T-helper 17 cell (primary cell): ENCODE data around the gene AKAP3. TPM values are rescaled to one million over a fixed set of nuclear protein-coding genes. Genes with fewer than 3 reads are reported as not detected.

ENCODE experiments used
- ATAC-seq: fragments of 150-1000 bp; cut with Tn5 transposase; 2 replicates; pipeline ENCODE4 v1.10.0; 2021; ENCODE audit warnings: mild to moderate bottlenecking, moderate library complexity
- DNase-seq, 3 donors: peaks; one replicate each; pipeline versions ENCODE4 v3.0.0 to v3.0.0-alpha.2; 2020 to 2021
- H3K9me3 ChIP-seq: one replicate; pipeline ENCODE4 v1.7.0; 2013; ENCODE audit warnings: low read length, mild to moderate bottlenecking; ENCODE audit not compliant: control insufficient read depth, poor library complexity, severe bottlenecking
- H3K27ac Mint-ChIP-seq: one replicate; pipeline ENCODE4 v1.8.0; 2022; ENCODE audit warnings: mild to moderate bottlenecking, moderate library complexity, mixed read lengths
- H3K27me3 Mint-ChIP-seq: one replicate; pipeline ENCODE4 v1.8.0; 2022; ENCODE audit warnings: mixed read lengths
- H3K36me3 Mint-ChIP-seq: one replicate; pipeline ENCODE4 v1.8.0; 2022; ENCODE audit warnings: low read depth, mixed read lengths
- H3K4me1 Mint-ChIP-seq: one replicate; pipeline ENCODE4 v1.8.0; 2022; ENCODE audit warnings: mild to moderate bottlenecking, mixed read lengths
- H3K4me3 Mint-ChIP-seq: one replicate; pipeline ENCODE4 v1.8.0; 2022; ENCODE audit warnings: mild to moderate bottlenecking, moderate library complexity, mixed read lengths
- total RNA-seq, 4 donors: library from RNA in 2 of 4; stranded (reverse) in 2 of 4; gene quantifications; one replicate each; pipeline ENCODE4 v1.2.3 and lab custom pipeline; 2022 to 2026

The AKAP3 gene
- total RNA-seq, 2 donors from 2014 or later: 1.6 to 2.6 TPM

DNA sequence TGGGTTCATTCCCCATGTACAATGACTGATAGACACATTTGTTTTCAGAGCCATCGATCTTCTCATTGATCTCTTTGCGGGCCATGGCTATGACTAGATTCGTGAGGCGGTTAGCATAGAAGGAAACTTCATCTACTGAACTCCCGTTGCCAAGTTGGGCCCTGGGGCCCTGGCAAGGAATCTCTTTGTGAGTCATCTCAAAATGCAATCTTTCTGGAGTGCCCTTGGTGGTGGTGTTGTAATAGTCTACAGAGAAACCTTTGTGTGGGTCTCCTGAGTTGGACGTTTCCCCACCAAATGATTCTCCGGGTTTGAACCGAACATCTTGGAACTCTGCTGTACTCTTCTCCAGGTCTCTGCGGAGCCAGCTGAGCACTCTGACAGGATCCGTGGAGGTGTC, 20.4 kb downstream of the AKAP3 start:
- H3K4me1 Mint-ChIP-seq: no peaks in the 10 kb centered on the region
- H3K27ac Mint-ChIP-seq: no peak overlapping the region
- DNase-seq (no peak), ATAC-seq (no peak)
- H3K4me3 Mint-ChIP-seq: no peak overlapping the region
- H3K27me3 Mint-ChIP-seq: peaks cover 14% of the 10 kb centered on the region
- H3K36me3 Mint-ChIP-seq: peaks cover 2% of the 10 kb centered on the region
- no peaks in the 10 kb centered on the region for H3K9me3 ChIP-seq

DNA sequence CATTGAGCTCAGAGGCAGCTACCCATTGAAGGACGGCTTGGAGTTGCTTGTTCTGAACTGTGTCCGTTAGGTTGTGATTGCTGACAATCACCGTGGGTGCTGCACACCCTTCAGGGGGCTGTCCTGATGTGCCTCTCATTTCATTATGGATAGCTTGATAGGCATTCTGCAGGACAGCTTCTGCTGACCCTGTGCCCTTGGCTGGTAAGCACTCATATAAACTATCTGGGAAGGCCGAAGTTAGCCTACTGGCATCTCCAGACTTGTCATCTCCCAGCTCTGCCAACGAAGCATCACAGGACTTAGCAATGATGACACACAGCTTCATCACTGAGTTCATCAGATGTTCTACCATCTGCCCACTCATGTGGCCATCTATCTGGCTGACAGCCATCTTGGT, 22.3 kb downstream of the AKAP3 start:
- DNase-seq: no peak
- Mint-ChIP-seq H3K27me3 (peaks cover 14% of the 10 kb centered on the region), H3K27ac (no peak overlapping the region), H3K4me3 (no peak overlapping the region), H3K36me3 (peaks cover 2% of the 10 kb centered on the region), H3K4me1 (no peaks in the 10 kb centered on the region)
- H3K9me3 ChIP-seq: no peaks in the 10 kb centered on the region
- ATAC-seq: no peak

DNA sequence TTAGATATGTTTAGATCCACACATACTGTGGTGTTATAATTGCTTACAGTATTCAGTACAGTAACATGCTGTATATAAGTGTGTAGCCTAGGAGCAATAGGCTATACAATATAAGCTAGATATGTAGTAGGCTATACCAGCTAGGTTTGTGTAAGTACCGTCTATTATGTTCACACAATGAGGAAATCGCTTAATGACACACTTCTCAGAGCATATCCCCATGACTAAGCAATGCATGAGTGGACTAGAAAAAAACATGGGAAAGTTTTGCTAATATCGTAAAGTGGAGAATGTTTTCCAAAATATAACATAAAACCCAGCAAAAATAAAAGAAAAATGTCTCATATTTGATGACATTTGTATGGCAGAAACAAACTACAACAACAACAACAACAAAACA, 27.3 kb downstream of the AKAP3 start:
- no peaks in the 10 kb centered on the region for H3K36me3 Mint-ChIP-seq
- H3K9me3 ChIP-seq: no peaks in the 10 kb centered on the region
- no peaks in the 10 kb centered on the region for H3K4me1 Mint-ChIP-seq
- H3K4me3 Mint-ChIP-seq: no peak overlapping the region
- H3K27me3 Mint-ChIP-seq: peaks cover 7% of the 10 kb centered on the region
- H3K27ac Mint-ChIP-seq: no peak overlapping the region
- DNase-seq (no peak), ATAC-seq (no peak)

DNA sequence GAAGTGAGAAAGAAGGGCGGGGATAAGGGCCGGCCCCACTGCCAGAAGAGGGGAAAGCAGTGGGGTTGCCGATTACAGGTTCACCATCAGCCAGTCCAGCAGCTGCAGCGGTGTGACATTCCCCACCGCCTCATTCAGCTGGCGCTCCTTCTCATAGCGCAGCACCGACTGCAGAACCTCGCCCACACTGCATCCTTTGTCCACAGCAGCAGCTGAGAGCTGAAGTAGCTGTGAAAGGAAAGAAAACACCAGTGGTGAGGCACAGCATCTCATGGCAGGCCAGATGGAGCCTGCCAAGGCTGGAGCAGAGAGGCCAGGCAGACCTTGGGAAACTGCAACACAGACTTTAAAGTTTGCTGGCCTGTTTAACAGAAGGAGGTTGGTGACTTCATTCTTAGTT, 33.2 kb downstream of the AKAP3 start:
- Mint-ChIP-seq H3K36me3 (peaks cover 10% of the 10 kb centered on the region), H3K27ac (no peak overlapping the region), H3K4me1 (no peaks in the 10 kb centered on the region), H3K27me3 (no peaks in the 10 kb centered on the region), H3K4me3 (no peak overlapping the region)
- no peak for DNase-seq
- no peak for ATAC-seq
- no peaks in the 10 kb centered on the region for H3K9me3 ChIP-seq

DNA sequence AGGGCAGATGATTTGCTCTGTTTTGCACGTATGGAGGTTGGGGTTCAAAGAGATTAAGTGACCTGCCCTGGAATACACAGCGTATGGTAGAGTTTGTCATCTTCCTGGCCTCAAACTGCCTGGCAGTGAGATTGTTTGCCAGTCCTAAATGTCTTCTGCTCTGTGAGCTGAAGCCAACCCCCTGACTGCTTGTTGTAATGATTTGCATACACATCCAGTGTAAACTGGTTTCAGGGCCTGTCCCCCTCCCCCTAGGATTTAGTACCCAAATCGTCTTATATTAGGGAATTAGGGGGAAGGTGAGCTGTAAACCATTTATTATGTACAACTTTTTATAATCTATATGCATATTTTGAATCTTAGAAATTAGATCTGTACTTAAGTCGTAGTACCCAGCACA, 38.4 kb downstream of the AKAP3 start:
- DNase-seq (no peak), ATAC-seq (no peak)
- H3K27ac Mint-ChIP-seq: no peak overlapping the region
- no peaks in the 10 kb centered on the region for H3K27me3 Mint-ChIP-seq
- H3K4me3 Mint-ChIP-seq: no peak overlapping the region
- H3K36me3 Mint-ChIP-seq: peaks cover 10% of the 10 kb centered on the region
- H3K9me3 ChIP-seq: no peaks in the 10 kb centered on the region
- H3K4me1 Mint-ChIP-seq: peaks cover 12% of the 10 kb centered on the region

DNA sequence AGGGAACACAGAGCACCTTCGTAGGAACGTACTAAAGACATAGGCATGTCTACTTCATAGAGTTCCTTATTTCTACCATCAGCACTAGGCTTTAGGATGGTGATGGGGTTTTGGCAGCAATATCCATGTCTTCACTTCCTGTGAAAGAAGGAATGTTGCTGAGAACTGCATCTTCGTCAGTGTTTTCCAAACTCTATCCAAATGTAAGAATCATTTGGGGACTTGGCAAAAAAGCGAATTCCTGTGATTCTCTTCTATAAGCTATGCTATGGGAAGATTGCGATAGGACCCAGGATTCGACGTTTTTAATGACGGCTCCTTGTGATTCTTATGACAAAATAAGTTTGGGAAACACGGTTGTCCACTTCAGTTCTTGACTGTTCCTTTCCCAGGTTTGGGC, 39.8 kb downstream of the AKAP3 start:
- Mint-ChIP-seq H3K36me3 (peaks cover 9% of the 10 kb centered on the region), H3K4me3 (no peak overlapping the region)
- no peaks in the 10 kb centered on the region for H3K9me3 ChIP-seq

DNA sequence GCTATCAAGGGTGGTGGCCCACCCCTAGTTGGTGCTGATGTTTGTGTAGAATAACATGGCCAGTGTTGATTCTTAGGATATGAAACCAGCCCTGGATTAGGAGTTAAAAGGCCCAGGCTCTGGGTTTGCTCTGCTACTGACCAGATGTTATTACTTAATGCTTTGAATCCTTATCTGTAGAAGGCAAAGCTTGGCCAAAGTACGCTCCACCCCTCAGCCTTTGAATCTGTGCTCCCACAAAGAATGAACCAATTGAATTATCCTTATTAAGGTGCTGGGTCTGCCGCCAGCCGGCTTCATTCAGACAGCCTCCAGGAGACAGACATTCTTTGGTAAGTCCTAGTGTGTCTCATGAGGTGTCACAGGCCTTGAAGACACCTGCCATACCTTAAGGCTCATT, 41.8 kb downstream of the AKAP3 start:
- Mint-ChIP-seq H3K36me3 (peaks cover 14% of the 10 kb centered on the region), H3K4me1 (peaks cover 19% of the 10 kb centered on the region), H3K27me3 (peaks cover 20% of the 10 kb centered on the region), H3K27ac (peak overlapping the region; percentile 66), H3K4me3 (no peak overlapping the region)
- DNase-seq (no peak), ATAC-seq (no peak)
- H3K9me3 ChIP-seq: no peaks in the 10 kb centered on the region

More for the DNA sequence above, 39.8 kb downstream of the AKAP3 start:
- ATAC-seq (no peak), DNase-seq (no peak)
- Mint-ChIP-seq H3K27ac (peak overlapping the region; percentile 63), H3K27me3 (peaks cover 4% of the 10 kb centered on the region), H3K4me1 (peaks cover 19% of the 10 kb centered on the region)

DNA sequence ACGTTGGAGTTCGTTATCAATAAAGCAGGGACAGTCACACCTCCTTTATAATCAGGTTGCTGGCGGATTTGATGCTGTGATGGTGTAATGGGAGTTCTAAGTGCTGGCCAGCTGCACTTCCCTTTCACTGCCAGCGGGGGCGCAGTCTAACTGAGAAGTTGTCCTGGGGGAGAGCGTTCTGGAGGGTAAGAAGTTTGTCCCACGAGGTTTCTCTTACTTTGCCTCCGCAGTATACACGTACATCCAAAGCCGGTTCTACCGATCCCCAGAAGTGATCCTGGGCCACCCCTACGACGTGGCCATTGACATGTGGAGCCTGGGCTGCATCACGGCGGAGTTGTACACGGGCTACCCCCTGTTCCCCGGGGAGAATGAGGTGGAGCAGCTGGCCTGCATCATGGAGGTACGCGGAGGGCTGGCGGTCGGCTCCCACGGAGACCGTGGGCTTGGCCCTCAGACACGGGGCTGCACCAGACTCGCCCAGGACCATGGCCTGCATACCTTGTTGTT, 44.1 kb downstream of the AKAP3 start:
- H3K9me3 ChIP-seq: no peaks in the 10 kb centered on the region
- peaks cover 14% of the 10 kb centered on the region for H3K36me3 Mint-ChIP-seq
- H3K4me3 Mint-ChIP-seq: peak overlapping the region; percentile 99
- peaks cover 23% of the 10 kb centered on the region for H3K27me3 Mint-ChIP-seq
- peak; percentile 53 to 70 (median 57) for DNase-seq
- ATAC-seq: peak; percentile 98
- peak overlapping the region; percentile 93 for H3K27ac Mint-ChIP-seq
- H3K4me1 Mint-ChIP-seq: peaks cover 19% of the 10 kb centered on the region

DNA sequence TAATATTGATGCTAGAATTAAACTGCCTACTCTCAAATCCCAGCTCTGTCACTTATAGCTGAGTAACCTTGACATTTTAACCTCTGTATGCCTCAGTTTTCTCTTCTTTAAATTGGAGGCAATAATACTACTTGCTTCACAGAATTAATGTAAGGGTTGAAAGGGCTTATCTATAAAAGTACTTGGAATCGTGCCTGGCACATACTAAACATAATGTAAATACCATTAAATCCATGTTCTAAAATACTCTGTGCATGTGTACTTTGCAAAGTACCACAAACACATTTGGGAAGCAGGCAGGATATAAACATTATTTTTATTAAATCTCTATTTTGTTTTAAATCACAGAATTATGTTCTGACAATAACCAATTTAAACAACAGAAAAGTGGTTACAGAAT, 44.9 kb downstream of the AKAP3 start:
- no peak for ATAC-seq
- H3K4me3 Mint-ChIP-seq: no peak overlapping the region
- no peak for DNase-seq
- H3K27me3 Mint-ChIP-seq: peaks cover 30% of the 10 kb centered on the region
- H3K4me1 Mint-ChIP-seq: peaks cover 15% of the 10 kb centered on the region
- H3K27ac Mint-ChIP-seq: no peak overlapping the region
- no peaks in the 10 kb centered on the region for H3K9me3 ChIP-seq
- peaks cover 14% of the 10 kb centered on the region for H3K36me3 Mint-ChIP-seq

DNA sequence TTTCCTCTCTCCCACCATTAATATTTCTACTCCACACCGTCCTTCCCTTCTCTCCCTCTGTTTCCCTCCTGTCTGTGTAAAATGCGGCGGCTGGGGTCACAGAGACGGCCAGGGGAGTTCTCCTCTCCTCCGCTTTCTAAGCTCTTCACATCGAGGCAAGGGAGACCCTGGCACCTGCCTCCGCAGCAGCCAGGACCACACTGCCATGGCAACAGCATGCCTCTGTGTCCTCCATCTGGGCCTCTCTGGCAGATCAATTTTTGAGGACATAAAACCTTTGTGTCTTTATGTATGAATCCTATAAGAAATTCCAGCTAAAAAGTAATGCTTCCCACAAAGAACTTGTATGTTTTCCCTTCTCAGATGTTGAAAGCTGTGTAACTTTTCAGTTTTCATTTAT, 45.4 kb downstream of the AKAP3 start:
- Mint-ChIP-seq H3K4me1 (peaks cover 15% of the 10 kb centered on the region), H3K27ac (no peak overlapping the region), H3K27me3 (peaks cover 32% of the 10 kb centered on the region), H3K4me3 (no peak overlapping the region), H3K36me3 (peaks cover 14% of the 10 kb centered on the region)
- no peak for DNase-seq
- H3K9me3 ChIP-seq: no peaks in the 10 kb centered on the region
- ATAC-seq: no peak

DNA sequence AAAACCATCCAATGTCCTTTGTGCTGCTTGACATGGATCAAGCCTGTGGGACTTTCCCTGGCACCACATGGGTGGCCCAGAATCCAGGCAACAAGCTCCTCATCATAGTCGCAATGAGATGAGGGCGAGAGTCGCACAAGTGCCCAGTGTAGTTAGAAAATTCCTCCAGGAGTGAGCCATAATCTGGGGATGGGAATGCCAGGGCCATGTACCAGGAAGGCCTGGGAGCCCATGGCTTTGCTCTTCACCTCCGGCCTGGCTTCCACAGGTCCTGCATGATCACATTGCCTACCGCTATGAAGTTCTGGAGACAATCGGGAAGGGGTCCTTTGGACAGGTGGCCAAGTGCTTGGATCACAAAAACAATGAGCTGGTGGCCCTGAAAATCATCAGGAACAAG, 53.0 kb downstream of the AKAP3 start:
- no peaks in the 10 kb centered on the region for H3K4me1 Mint-ChIP-seq
- ATAC-seq (no peak), DNase-seq (no peak)
- peaks cover 39% of the 10 kb centered on the region for H3K27me3 Mint-ChIP-seq
- H3K4me3 Mint-ChIP-seq: no peak overlapping the region
- no peaks in the 10 kb centered on the region for H3K36me3 Mint-ChIP-seq
- H3K27ac Mint-ChIP-seq: no peak overlapping the region
- no peaks in the 10 kb centered on the region for H3K9me3 ChIP-seq

DNA sequence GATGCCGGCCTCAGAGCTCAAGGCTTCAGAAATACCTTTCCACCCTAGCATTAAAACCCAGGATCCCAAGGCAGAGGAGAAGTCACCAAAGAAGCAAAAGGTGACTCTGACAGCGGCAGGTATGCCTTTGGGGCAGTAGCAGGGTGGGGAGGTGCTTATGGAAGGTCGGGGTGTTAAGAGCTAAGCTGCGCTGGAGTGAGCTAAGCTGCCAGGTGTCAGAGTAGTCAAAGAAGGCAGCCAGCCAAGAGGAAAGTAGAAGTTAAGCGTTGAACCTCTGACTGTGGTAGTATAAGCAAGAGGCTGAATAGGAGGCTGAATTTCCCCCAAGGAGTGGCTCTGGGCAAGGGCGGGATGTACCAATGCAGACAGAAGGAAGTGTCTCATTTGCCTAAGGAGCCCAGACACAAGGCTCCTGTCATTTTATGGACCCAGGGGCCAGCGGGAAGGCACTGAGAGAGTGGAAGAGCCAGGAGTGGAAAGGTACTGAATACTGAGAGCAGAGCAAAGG, 57.6 kb downstream of the AKAP3 start:
- no peak for DNase-seq
- Mint-ChIP-seq H3K36me3 (peaks cover 2% of the 10 kb centered on the region), H3K27me3 (peaks cover 49% of the 10 kb centered on the region), H3K27ac (no peak overlapping the region), H3K4me1 (no peaks in the 10 kb centered on the region), H3K4me3 (no peak overlapping the region)
- H3K9me3 ChIP-seq: no peaks in the 10 kb centered on the region
- no peak for ATAC-seq

DNA sequence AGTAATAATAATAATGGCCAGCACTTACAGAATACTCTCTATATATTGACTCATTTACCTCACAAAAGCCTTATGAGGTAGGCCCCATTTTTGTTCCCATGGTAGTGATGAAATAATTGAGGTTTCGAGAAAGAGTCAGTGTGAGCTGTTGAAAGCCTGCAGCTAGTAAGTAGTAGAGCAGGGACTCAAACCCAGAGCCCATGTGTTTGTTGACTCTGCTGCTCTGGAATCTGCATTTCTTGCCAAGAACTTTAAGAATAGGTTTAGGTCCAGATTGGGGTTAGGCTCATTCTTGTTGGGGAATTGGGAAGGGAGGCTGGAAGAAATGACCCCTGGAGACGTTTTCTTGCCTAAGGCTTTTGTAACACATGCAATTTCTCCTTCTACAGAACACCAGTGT, 58.9 kb downstream of the AKAP3 start:
- Mint-ChIP-seq H3K4me1 (no peaks in the 10 kb centered on the region), H3K27me3 (peaks cover 43% of the 10 kb centered on the region), H3K4me3 (no peak overlapping the region), H3K36me3 (peaks cover 2% of the 10 kb centered on the region), H3K27ac (no peak overlapping the region)
- ATAC-seq: no peak
- H3K9me3 ChIP-seq: no peaks in the 10 kb centered on the region
- DNase-seq: no peak

DNA sequence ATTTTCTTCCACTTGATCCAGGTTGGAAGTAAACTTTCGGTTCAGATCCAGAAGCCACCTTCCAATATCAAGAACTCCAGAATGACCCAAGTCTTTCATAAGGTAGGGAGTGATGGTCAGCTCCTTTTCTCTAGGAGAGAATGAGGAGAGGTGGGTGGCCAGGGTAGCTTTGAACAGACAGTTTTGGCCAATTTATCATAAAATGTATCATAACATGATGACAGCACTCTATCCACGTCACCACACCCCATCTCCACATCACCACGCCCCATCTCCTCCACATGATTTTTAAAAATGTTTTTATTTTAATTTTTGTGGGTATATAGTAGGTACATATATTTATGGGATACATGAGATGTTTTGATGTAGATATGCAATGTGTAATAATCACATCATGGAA, 59.9 kb downstream of the AKAP3 start:
- Mint-ChIP-seq H3K36me3 (peaks cover 2% of the 10 kb centered on the region), H3K4me3 (no peak overlapping the region), H3K27ac (no peak overlapping the region), H3K4me1 (no peaks in the 10 kb centered on the region), H3K27me3 (peaks cover 40% of the 10 kb centered on the region)
- no peaks in the 10 kb centered on the region for H3K9me3 ChIP-seq
- DNase-seq (no peak), ATAC-seq (no peak)
